ENCODE measurements around the gene DCUN1D2. TPM values are rescaled to one million over a fixed set of nuclear protein-coding genes. Genes with fewer than 3 reads are reported as not detected.
"Not testable (repeated sequence)": the region's sequence is repeated elsewhere in the genome, so short reads cannot be mapped to it uniquely, and the experiment has no call there.

Gene DCUN1D2
- total RNA-seq, 1 donor from 2014 or later, result 19.2 TPM

DNA sequence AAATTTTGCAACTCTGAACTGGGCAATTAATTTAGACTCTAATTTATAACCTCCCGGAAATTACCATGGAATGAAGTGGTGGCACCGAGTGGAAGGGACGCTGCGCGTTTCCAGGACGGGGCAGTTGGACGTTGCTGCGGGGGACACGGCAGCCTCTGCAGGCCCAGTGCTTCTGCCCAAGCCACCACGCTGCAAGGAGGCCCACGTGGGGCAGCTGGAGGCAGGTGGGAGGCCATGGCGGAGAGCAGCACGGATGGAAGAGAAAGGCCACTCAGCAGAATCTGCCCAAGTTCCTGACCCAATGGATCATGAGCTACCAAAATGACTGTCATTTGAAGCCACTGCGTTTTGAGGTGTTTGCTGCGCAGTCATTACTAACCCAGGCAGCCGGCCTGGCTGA, 26.0 kb downstream of the DCUN1D2 start:
- no peak for DNase-seq

DNA sequence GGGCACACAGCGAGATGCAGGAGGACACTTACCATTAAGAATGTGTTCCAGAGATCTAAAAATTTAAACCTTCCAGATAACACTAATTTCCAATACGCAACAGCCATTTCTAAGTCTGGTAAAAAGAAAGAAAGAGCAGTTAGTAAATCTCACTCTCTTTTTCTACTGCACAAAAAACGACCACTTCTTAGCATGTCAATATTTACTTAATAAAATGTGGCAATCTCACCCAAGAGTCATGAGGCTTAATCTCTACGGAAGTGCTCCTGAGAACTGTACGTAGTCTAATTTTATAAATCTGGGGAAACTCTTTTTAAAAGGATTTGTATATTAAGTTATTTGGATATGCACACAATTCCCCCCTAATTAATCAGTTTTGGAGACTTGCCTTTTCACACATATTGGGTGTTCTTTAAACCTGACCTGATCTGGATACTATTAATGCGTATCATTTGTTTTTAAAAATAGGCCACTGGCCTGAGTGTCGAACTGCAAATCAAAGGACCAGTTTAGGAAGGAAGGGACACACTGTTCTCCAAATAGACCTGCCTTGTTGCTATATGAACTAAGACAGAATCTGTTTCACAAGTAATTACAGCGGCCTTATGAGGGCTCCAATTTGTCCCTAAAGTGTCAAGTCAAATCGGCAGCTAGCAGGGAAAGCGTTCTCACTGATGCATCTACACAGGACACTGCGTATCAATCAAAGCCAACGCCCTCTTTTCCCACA, 29.3 kb downstream of the DCUN1D2 start:
- no peak for DNase-seq

DNA sequence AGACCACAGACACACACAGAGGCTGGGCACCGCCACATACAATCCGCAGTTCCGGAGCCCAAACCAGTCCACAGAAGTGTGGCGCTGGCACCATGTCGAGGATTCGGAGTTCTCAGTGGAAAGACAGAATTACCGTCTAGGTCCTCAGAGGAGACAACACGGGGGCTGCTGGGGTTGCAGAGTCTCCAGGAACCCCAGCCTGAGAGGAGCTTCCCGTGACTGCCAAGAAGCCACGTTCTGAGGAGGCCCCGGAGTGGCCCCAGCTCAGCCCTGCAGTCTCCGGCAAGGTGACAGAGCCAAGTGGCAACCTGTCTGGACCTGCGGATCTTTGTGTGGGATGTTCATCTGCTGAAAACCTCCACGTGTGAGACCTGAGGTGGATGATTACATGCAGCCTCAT, 29.9 kb downstream of the DCUN1D2 start:
- DNase-seq, result no peak

DNA sequence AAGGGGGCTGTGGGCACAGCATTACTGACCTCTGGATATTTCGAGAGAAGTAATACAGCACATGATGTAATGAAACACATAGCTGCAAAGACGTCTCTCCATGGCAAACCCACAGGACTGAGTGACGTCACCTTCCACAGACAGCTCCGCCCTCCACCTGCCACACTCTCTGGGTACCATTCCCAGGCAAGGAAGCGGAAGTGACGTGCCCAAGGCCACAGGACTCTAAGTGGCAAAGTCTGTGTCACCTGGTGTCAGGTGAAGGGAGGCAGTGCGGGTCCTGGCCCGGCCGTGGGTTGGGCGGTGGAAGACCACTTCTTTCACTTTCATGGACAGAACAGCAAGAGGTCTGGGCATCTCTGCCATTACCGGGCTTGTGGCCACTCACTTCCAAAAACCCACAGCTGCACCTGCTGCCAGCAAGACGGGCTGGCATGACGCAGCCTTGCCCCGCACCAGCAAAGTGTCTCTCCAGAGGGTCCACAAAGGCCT, 30.4 kb downstream of the DCUN1D2 start:
- no peak for DNase-seq

DNA sequence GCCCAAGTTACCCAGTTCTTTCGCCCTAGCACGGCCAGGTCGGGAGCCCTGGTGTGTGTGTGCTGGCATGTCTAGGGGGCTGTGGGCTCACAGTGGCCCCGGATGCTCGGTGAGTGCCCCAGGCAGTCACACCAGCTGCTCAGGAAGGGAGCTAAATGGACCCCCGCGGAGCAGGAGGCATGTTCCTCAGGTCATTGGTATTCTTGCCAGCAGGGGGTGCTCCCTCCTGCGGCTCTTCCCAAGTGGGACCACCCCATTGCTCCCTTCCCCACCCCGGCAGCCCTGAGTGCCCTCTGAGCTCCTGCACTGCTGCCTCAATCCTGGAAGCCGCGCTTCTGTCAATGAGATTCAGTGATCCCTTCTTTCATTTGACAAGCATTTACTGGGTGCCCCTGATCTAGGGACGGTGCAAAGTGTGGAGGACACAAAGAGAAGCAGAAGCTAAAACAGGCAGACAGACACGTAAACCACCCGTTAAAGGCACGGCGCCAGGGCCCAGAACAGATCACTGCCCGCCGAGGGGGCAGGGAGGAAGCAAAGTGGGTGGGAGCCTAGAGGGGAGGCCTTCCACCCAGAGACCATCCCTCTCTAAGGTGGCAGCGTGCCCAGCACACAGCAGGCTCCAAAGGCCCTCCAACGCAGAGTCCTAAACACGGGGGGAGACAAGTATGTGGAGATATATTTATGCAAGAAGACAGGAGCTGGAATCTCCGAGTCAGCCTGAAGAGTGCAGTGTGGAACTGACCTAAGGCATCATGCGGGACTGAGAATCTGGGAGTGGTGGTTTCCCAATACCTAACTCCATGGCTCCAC, 32.1 kb downstream of the DCUN1D2 start:
- DNase-seq, result no peak

DNA sequence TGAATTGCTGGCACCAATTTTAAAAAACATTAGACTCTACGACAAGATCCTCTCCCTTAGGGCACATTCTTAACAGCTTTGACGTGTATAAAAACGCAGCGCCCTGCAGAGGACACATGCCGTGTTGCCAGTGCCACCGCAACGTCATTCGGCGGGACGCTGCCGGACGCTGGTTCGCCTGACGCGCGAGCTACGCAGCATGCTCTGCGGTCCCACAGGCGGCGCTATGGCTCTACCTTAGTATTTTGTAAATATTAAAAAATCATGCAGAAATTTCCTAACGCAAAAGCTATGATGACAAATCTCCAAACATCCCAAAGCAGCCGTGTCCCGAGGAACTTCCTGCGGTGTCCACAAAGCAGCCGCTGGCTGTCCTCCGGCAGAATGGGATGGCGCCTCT, 33.0 kb downstream of the DCUN1D2 start:
- no peak for DNase-seq

DNA sequence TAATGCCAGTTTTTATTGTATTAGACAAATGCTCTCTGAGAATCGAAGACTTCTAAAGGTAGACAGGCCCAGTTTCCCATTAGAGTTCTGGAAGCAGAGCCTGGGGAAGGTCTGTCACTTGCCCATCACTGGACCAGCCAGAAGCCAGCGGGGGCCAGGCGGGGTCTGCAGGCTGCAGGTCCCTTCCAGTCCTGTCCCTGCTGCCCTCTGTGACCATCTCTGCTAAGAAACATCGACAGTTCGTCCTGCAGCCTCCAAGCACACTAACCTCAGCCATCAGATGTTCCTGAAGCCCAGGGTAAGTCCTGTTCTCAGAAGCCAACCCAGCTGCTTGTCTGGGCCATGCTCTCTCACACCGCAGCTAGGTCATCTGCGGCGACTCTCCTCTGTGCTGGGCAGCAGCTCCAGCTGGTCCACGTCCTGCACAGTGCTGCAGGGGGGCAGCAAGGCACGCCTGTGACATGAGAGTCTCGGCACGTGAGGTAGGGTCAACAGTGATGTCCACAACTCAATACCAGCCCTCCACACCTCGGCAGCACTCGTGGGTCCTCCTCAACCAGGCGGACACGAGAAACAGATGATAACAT, 34.3 kb downstream of the DCUN1D2 start:
- no peak for DNase-seq

DNA sequence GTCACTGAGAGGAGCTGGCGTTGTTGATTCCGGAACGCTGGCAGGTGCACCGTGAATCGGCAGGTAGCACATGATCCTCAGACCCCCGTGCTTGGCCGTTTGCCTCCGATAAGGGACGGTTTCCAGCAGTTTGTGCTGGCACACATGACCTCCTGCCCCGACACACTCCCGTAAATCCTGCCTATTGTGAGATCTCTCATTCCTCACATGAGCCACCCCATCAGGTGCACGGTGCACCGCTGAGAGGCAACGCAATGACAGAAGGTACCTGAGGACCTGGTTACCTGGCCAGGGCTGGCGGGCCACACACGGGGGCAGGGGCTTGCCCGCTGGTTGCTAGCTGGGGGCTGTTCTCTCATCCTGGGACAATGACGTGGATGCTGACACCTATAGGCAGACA, 35.1 kb downstream of the DCUN1D2 start:
- no peak for DNase-seq

DNA sequence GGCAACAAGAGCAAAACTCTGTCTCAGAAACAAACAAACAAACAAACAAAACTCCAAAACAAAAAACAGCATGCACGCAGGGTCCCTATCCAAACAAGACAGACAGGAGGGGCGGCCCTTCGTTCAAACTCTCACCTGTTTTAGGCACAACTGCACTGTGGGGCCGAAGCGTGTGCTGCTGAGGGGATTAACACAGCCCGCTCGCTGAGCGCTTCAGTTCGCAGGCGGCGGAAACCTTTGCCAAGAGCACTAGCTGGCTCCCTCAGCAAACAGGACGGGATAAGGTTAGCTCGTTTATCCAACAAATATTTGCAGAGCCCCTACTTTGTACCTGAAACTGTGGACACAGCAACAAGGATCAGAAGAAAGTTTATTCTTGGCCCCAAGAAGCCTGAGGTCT, 35.6 kb downstream of the DCUN1D2 start:
- no peak for DNase-seq

DNA sequence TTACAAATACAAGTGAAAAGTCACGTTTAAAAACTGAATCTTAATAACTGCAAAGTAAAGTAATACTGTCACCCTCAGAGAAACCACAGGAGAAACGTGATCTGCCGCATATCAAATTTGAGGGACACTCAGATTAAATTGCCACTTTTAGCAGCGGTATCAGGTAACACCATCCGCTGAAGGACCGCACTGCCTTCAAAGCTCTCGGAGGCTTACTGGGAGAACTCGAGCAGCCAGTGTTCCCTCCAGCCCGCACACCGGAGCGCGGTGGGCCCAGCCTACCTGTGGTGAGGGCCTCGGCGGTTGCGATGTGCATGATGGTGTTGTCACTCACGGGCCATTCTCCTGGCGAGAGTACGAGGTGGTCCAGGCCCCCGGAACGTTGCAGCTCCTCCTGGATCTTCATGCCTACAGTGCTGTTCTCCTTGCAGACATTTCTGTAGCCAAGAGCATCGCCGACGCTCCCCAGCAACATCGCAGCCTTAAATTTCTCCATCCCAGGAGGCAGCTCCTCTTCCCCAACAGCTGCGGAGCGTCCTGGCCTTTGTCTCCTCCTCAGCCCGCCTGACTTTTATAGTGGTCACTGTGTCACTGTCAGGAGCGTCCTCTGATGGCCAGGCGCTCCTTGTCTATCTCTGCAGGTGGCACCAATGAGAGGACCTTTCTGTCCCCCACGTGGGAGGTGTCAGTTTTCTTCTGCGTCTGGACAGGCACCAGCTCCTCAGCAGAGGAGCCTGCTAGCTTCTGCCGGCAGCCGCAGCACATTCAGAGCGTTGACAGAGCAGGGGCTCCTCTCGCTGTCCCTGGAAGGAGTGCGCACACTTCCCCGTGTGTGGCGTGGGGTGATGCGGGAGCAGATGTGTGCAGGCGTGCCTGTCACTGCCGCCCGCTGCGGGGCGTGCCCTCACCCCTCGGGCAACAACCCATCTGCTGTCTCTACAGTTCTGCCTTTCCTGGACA, 37.3 kb downstream of the DCUN1D2 start, which contains the start of gene ADPRHL1:
Gene ADPRHL1, minus strand, starts transcription at position 547 of the 960 bp plus-strand sequence. Its CDS starts 51 bp downstream, at position 496.
- DNase-seq, result no peak

DNA sequence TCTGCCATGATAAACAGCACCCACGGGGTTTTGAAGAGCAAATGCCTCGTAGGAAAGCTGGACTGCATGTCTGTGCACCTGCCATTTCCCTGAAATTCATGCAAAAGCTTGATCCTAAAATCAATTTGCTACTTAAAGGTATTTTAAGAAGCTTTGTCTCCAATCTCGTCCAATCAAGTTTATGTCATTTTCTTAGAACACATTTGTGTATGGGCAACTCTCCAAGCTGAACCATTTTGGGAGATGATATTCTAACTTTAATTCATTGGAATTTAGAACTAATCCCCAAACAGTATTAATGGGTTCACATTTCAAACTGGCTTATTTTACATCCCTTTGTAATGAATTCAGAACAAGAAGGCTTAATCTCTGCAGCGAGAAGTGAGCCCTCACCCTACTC, 38.0 kb downstream of the DCUN1D2 start:
- DNase-seq, result no peak

DNA sequence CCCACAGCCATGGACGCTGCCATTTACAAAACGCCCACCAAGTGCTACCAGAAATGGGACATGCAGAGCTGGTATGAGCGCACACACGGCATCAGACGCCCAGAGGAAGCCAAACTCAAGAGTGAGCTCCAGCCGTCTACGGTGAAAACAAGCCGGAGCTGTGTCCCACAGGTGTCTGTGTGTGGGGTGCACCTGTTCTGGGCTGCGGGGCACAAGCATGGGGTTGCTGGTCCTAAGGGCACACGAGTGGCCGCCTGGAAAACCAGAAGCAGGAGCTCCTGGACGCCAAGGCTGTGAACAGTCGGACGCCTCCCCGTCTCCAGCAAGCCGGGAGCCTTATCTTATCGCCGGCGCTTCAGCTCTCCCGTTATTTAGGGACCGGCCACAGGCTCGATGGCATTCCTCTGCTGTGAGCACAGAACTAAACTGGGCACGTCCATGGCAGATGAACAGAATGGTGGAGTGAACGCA, 38.5 kb downstream of the DCUN1D2 start:
- no peak for DNase-seq

DNA sequence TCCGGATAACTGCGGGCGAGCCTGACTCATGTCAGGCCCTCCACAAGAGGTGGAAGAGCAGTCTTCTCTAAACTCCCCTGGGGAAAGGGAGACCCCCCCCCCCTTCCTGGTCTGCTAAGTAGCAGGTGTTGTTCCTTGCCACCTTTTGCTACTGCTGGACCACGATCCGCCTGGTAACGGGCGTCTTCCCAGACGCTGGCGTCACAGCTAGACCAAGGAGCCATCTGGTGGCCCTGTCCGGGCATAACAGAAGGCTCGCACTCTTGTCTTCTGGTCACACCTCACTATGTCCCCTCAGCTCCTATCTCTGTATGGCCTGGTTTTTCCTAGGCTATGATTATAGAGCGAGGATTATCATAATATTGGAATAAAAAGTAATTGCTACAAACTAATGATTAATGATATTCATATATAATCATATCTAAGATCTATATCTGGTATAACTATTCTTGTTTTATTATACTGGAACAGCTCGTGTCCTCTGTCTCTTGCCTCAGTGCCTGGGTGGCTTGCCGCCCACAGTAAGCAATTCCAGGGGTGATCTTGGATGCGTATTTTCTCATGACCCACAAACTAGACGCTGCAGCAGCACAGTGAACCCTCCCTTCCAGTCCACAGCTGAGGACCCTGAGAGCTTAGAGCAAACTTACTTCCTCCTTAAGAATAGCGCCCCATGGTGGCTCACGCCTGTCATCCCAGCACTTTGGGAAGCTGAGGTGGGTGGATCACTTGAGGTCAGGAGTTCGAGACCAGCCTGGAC, 39.5 kb downstream of the DCUN1D2 start:
- DNase-seq, result not testable (repeated sequence)

DNA sequence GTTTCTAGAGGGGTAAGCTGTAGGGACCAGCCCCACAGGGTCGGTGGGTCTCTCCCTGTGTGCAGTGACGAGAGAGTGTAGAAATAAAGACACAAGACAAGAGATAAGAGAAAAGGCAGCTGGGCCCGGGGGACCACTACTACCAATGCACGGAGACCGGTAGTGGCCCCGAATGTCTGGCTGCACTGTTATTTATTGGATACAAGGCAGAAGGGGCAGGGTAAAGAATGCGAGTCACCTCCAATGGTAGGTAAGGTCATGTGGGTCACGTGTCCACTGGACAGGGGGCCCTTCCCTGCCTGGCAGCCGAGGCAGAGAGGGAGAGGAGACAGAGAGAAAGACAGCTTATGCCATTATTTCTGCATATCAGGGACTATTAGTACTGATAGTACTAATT, 40.2 kb downstream of the DCUN1D2 start:
- DNase-seq, result not testable (repeated sequence)

DNA sequence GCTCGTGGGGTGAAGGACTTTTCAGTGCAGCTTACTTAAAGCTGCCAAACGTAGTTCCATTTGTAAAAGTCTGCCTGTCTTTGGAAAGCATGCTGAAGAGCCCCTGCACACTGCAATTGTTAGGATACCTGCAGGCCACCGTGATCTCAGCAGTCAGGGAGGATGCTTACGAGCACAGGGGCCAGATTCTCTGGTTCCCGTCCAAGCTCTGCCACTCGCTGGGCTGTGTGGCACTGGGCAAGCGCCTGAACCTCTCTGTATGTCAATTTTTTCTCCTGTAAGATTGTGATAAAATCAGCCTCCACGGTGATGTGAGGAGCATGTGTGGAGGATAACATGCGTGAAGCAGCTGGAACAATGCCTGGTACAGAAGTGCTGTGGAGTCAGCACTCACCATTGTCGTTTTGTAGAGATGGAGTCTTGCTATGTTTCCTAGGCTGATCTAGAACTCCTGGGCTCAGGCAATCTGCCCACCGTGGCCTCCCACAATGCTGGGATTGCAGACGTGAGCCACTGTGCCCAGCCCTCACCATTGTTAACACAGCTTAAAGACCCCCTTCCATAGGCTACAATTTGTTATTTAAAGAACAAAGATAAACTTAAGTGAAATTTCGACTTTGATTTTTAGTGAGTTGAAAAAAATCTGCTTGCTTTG, 40.7 kb downstream of the DCUN1D2 start:
- DNase-seq, result no peak

DNA sequence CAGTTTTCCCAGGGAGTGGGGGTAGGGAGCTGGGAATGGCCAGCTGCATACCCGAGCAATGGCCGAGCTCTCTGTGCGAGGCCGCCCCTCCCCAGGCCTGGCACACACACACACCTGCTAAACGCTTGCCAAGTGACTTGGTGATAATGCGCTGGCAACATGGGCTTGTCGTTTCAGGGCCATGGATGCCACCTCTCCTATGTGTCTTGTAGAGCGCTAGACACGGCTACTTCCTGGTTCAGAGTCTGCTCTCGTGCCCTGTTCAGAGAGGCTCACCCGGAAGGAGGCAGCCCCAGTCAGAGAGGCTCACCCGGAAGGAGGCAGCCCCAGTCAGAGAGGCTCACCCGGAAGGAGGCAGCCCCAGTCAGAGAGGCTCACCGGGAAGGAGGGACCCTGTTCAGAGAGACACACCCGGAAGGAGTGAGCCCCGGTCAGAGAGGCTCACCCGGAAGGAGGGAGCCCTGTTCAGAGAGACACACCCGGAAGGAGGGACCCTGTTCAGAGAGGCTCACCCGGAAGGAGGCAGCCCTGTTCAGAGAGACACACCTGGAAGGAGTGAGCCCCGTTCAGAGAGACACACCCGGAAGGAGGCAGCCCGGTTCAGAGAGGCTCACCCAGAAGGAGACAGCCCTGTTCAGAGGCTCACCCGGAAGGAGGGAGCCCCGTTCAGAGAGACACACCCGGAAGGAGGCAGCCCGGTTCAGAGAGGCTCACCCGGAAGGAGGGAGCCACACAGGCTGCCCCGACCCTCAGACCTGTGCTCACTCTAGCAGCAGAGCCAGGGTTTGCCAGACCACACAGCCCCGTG, 41.4 kb downstream of the DCUN1D2 start:
- no peak for DNase-seq

DNA sequence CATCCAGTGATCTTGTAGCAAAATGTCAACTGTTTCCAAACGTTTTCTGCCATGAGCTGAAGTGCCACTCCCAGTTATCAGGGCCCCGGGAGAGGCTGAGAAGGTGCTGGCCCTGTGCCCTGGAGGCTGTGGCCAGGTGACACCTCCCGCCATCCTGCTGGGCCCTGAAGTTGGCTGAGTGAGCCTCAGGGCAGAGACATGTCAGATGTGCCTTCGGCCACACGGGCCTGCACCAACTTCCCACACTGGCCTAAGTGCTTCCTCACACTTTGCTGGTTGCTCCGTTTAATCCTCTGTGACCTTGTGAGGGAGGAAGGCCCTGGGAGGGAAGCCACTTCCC, 42.0 kb downstream of the DCUN1D2 start:
- no peak for DNase-seq

DNA sequence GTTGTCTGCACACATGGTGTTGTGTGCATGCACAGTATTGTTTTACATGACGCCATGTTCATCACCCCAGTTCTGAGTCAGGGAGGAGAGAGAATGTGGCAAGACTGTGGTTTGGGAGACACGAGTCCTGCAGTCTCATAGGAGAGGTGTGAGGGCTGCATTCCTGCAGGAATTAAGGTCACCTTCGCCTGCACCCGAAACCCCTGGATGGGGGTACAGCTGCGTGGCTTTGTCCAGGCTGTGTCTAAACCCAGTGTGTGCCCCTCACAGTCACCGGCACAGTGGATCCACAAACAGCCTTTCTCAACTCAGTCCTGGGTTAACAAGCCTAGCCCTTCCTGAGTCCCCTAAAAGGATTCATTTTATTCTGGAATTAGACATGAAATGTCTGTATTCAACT, 42.9 kb downstream of the DCUN1D2 start:
- DNase-seq, result no peak

DNA sequence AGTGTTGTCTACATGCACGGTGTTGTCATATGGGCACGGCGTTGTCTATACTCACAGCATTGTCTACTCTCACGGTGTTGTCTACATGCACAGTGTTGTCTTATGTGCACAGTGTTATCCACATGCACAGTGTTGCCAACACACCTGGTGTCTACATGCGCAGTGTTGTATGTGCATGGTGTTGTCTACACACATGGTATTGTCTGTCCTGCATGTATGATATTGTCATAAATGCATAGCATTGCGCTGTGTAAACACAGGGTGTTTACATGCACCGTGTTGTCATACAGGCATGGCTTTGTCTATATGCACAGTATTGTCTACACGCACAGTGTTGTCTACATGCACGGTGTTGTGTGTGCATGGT, 44.0 kb downstream of the DCUN1D2 start:
- no peak for DNase-seq

All from occipital lobe (tissue), 2 donors.